IMR-90 (cell line): Measurements from ENCODE around the gene TMEM35B. TPM values are rescaled to one million over a fixed set of nuclear protein-coding genes. Genes with fewer than 3 reads are reported as not detected.

Experiments used
- ATAC-seq: fragments of 200-7000 bp; cut with Tn5 transposase; 2 replicates; pipeline ENCODE4 v1.9.1; 2020; ENCODE audit warnings: low read depth, mild to moderate bottlenecking, moderate library complexity
- BruUV-seq: library from RNA; stranded (reverse); fragments of 400-500 nt; replicated peaks from 2 replicates; lab custom pipeline; 2021; lab: Mats Ljungman, UMichigan
- CTCF ChIA-PET: fragments of 300-600 bp; formaldehyde crosslinking; extraction: SDS; loops from one replicate; lab custom pipeline; 2021; ENCODE audit warnings: antibody characterized with exemption; lab: Yijun Ruan, JAX
- POLR2A ChIA-PET: fragments of 300-600 bp; sonication (Branson Sonifier 250); formaldehyde crosslinking; loops from one replicate; lab custom pipeline; 2022; ENCODE audit warnings: antibody characterized with exemption; ENCODE audit not compliant: unreplicated experiment; lab: Charles Lee
- DNase-seq: peaks from one replicate; pipeline ENCODE4 v3.0.0; 2013
- H2AFZ ChIP-seq: replicated peaks from 2 replicates; pipeline ENCODE3; 2013; ENCODE audit warnings: low read length, mild to moderate bottlenecking; ENCODE audit not compliant: poor library complexity
- H2AK5ac ChIP-seq: 2 replicates; pipeline ENCODE4 v1.6.1; 2013; ENCODE audit warnings: low read depth, low read length, inconsistent platforms
- H2AK9ac ChIP-seq: replicated peaks from 2 replicates; pipeline ENCODE3; 2013; ENCODE audit warnings: mild to moderate bottlenecking, low read depth, low read length, moderate library complexity; ENCODE audit not compliant: poor library complexity
- H2BK120ac ChIP-seq: 2 replicates; pipeline ENCODE4 v1.6.1; 2013; ENCODE audit warnings: low read depth, low read length, inconsistent platforms
- H2BK15ac ChIP-seq: 3 replicates; pipeline ENCODE4 v1.6.1; 2013; ENCODE audit warnings: low read depth, low read length, inconsistent platforms
- H2BK20ac ChIP-seq: 2 replicates; pipeline ENCODE4 v1.6.1; 2013; ENCODE audit warnings: low read depth, mild to moderate bottlenecking, inconsistent platforms, low read length, moderate library complexity
- H2BK5ac ChIP-seq: 2 replicates; pipeline ENCODE4 v1.6.1; 2013; ENCODE audit warnings: mild to moderate bottlenecking, low read depth, low read length, inconsistent platforms; ENCODE audit not compliant: poor library complexity, severe bottlenecking
- H3K14ac ChIP-seq: replicated peaks from 2 replicates; pipeline ENCODE4 v1.6.1; 2013; ENCODE audit warnings: low read depth, low read length, inconsistent platforms
- H3K18ac ChIP-seq: 2 replicates; pipeline ENCODE4 v1.6.1; 2013; ENCODE audit warnings: low read depth, low read length, control low read depth
- H3K23ac ChIP-seq: 2 replicates; pipeline ENCODE4 v1.6.1; 2013; ENCODE audit warnings: low read depth, low read length, inconsistent platforms
- H3K27ac ChIP-seq: 2 replicates; pipeline ENCODE4 v1.5.1; 2013; ENCODE audit warnings: mild to moderate bottlenecking, control low read depth, low read length; ENCODE audit not compliant: insufficient read depth
- H3K27me3 ChIP-seq: 2 replicates; pipeline ENCODE4 v1.6.1; 2013; ENCODE audit warnings: low read length; ENCODE audit not compliant: control insufficient read depth, insufficient read depth
- H3K36me3 ChIP-seq: 2 replicates; pipeline ENCODE4 v1.6.1; 2013; ENCODE audit warnings: low read length, mixed read lengths; ENCODE audit not compliant: control insufficient read depth, insufficient read depth
- H3K4ac ChIP-seq: 2 replicates; pipeline ENCODE4 v1.6.1; 2013; ENCODE audit warnings: low read depth, low read length, inconsistent platforms
- H3K4me1 ChIP-seq: 2 replicates; pipeline ENCODE4 v1.6.1; 2013; ENCODE audit warnings: low read length, mixed read lengths; ENCODE audit not compliant: control insufficient read depth, insufficient read depth
- H3K4me2 ChIP-seq: 2 replicates; pipeline ENCODE4 v1.6.1; 2013; ENCODE audit warnings: low read depth, mild to moderate bottlenecking, control low read depth, low read length, moderate library complexity
- H3K4me3 ChIP-seq: 2 replicates; pipeline ENCODE4 v1.5.1; 2013; ENCODE audit warnings: low read depth, mild to moderate bottlenecking, control low read depth, low read length, moderate library complexity; ENCODE audit not compliant: insufficient read depth
- H3K56ac ChIP-seq: 2 replicates; pipeline ENCODE4 v1.6.1; 2013; ENCODE audit warnings: low read length, inconsistent platforms; ENCODE audit not compliant: insufficient read depth; ENCODE audit errors: extremely low read depth
- H3K79me1 ChIP-seq, 2 experiments: 2 replicates each; pipeline ENCODE4 v1.6.1; 2013; ENCODE audit warnings: low read length in 2 of 2, inconsistent platforms in 1 of 2, low read depth in 1 of 2
- H3K9ac ChIP-seq: 2 replicates; pipeline ENCODE4 v1.6.1; 2013; ENCODE audit warnings: low read depth, low read length, control low read depth
- H3K9me1 ChIP-seq: 2 replicates; pipeline ENCODE4 v1.6.1; 2013; ENCODE audit warnings: low read length, inconsistent platforms; ENCODE audit not compliant: insufficient read depth
- H3K9me3 ChIP-seq: 2 replicates; pipeline ENCODE4 v1.6.1; 2013; ENCODE audit warnings: low read length; ENCODE audit not compliant: control insufficient read depth, insufficient read depth
- H4K20me1 ChIP-seq: 2 replicates; pipeline ENCODE4 v1.6.1; 2013; ENCODE audit warnings: low read length, inconsistent platforms; ENCODE audit not compliant: insufficient read depth
- H4K5ac ChIP-seq: 2 replicates; pipeline ENCODE4 v1.6.1; 2013; ENCODE audit warnings: mild to moderate bottlenecking, low read depth, low read length, control low read depth
- H4K8ac ChIP-seq, 2 experiments: 2 replicates each; pipeline ENCODE4 v1.6.1; 2013; ENCODE audit warnings: low read depth in 2 of 2, low read length in 2 of 2, control low read depth in 1 of 2, inconsistent platforms in 1 of 2
- H4K91ac ChIP-seq: 2 replicates; pipeline ENCODE4 v1.6.1; 2013; ENCODE audit warnings: low read depth, low read length, inconsistent platforms; ENCODE audit not compliant: insufficient read depth
- BHLHE40 ChIP-seq: fragments of 150-350 bp; IDR thresholded peaks from 2 replicates; pipeline ENCODE4 v1.6.1; 2016; ENCODE audit warnings: mild to moderate bottlenecking, low read depth, low read length
- CHD1 ChIP-seq: IDR thresholded peaks from 2 replicates; pipeline ENCODE4 v1.6.1; 2012; ENCODE audit warnings: low read depth, low read length, improper control_type of control experiment
- MXI1 ChIP-seq: IDR thresholded peaks from 2 replicates; pipeline ENCODE4 v1.6.1; 2012; ENCODE audit warnings: low read depth, mild to moderate bottlenecking, low read length, moderate library complexity, borderline replicate concordance
- RFX5 ChIP-seq: IDR thresholded peaks from 2 replicates; pipeline ENCODE4 v1.8.0; 2012; ENCODE audit warnings: low read depth, mild to moderate bottlenecking, low read length, moderate library complexity
- WGBS, 2 experiments: methylation state at CpG; one replicate each; pipeline versions ENCODE4 v1.1.5 to v1.1.7; 2013; ENCODE audit warnings: missing lambda C conversion rate in 2 of 2; ENCODE audit not compliant: insufficient read length in 1 of 2; ENCODE audit errors: extremely low coverage in 2 of 2; 5-methylcytosine and 5-hydroxymethylcytosine counted together
- dilution Hi-C: fragments of 300-500 bp; cut with HindIII; formaldehyde crosslinking; loops from one replicate; pipeline ENCODE4 v1.14.3; 2018; ENCODE audit warnings: low sequenced_read_pairs; ENCODE audit not compliant: unreplicated experiment
- in situ Hi-C: fragments of 300-500 bp; cut with MboI; formaldehyde crosslinking; loops from 3 replicates; pipeline ENCODE4 v1.14.3; 2019; ENCODE audit warnings: low sequenced_read_pairs, inconsistent platforms, mixed read lengths
- intact Hi-C: fragments of 100-400 bp; cut with micrococcal nuclease; formaldehyde crosslinking; loops from 2 replicates; pipeline ENCODE4 v1.10.0; 2022
- polyA plus RNA-seq, 3 experiments: library from polyadenylated mRNA; depleted of rRNA; stranded (reverse); fragments of >200 nt; gene quantifications; 2 replicates each; pipeline ENCODE4 v1.2.3, GENCODE V29; 2012; ENCODE audit warnings: low replicate concordance in 1 of 3
- total RNA-seq: library from RNA; depleted of rRNA; stranded (reverse); fragments of >200 nt; gene quantifications from 2 replicates; pipeline ENCODE4 v1.2.3, GENCODE V29; 2012

The TMEM35B gene
- total and polyA plus RNA-seq, 2 of the 4 experiments (the other 2 are of a cell fraction), result 19.7 to 20.4 TPM

- ATAC-seq (no peak), DNase-seq (no peak)
- H3K79me1 ChIP-seq, result peaks cover 6% of the 10 kb centered on the region in 2 experiments; a peak in 2 of 4 replicates
- no peak overlapping the region for H3K56ac ChIP-seq
- H2BK5ac ChIP-seq, result no peak overlapping the region
- H3K18ac ChIP-seq, result no peak overlapping the region
- no peak overlapping the region for H4K5ac ChIP-seq
- H2BK120ac ChIP-seq, result no peak overlapping the region
- no peak overlapping the region for H3K27ac ChIP-seq
- H3K4me2 ChIP-seq, result no peak overlapping the region
- dilution Hi-C loops, result no loop called here
- H4K20me1 ChIP-seq, result no peaks in the 10 kb centered on the region
- in situ Hi-C loops, result no loop called here
- ChIA-PET CTCF (no interaction called here), POLR2A (no interaction called here)
- H3K27me3 ChIP-seq, result no peaks in the 10 kb centered on the region
- no peak overlapping the region for H3K4me3 ChIP-seq
- H2AK9ac ChIP-seq, result no peak overlapping the region
- H3K9me1 ChIP-seq, result 0 out of 2 replicates have a peak, but pooled peaks cover 3% of the 10 kb centered on the region
- intact Hi-C loops, result no loop called here
- WGBS, 2 experiments, result 85% methylated on average over 4 of the region's 13 CpGs; no CpG with 5 or more reads in 1 of the 2 experiments
- no peak overlapping the region for H3K23ac ChIP-seq
- no peaks in the 10 kb centered on the region for H3K4me1 ChIP-seq
- no peak overlapping the region for H4K91ac ChIP-seq
- peaks cover 2% of the 10 kb centered on the region for H3K36me3 ChIP-seq
- H2BK20ac ChIP-seq, result no peak overlapping the region
- H3K9me3 ChIP-seq, result no peaks in the 10 kb centered on the region
- H3K9ac ChIP-seq, result no peak overlapping the region
- H3K4ac ChIP-seq, result no peak overlapping the region
- no TSS peak for BruUV-seq
- no peak overlapping the region for H4K8ac ChIP-seq
- H2AFZ ChIP-seq, result no peak overlapping the region
- H2AK5ac ChIP-seq, result no peak overlapping the region
- no peak overlapping the region for H2BK15ac ChIP-seq
- TF ChIP-seq RFX5 (no peak), MXI1 (no peak), BHLHE40 (no peak), CHD1 (no peak)
- H3K14ac ChIP-seq, result no peak overlapping the region
These were observed 8.0 kb downstream of the TMEM35B start for GRCh38 chr1:34977210-34977471.
